Measurements from ENCODE around the gene SH3RF1.
"Not testable (repeated sequence)": the region's sequence is repeated elsewhere in the genome, so short reads cannot be mapped to it uniquely, and the experiment has no call there.

GRCh38 chr4:169277838-169278237 is 7.1 kb upstream of the SH3RF1 start:
- TF ChIP-seq, protein P1, sequence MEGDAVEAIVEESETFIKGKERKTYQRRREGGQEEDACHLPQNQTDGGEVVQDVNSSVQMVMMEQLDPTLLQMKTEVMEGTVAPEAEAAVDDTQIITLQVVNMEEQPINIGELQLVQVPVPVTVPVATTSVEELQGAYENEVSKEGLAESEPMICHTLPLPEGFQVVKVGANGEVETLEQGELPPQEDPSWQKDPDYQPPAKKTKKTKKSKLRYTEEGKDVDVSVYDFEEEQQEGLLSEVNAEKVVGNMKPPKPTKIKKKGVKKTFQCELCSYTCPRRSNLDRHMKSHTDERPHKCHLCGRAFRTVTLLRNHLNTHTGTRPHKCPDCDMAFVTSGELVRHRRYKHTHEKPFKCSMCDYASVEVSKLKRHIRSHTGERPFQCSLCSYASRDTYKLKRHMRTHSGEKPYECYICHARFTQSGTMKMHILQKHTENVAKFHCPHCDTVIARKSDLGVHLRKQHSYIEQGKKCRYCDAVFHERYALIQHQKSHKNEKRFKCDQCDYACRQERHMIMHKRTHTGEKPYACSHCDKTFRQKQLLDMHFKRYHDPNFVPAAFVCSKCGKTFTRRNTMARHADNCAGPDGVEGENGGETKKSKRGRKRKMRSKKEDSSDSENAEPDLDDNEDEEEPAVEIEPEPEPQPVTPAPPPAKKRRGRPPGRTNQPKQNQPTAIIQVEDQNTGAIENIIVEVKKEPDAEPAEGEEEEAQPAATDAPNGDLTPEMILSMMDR (IDR thresholded peaks at IDR 0.05), result not testable (repeated sequence)
- TF ChIP-seq POLR2A (IDR thresholded peaks at IDR 0.05), result not testable (repeated sequence)
